Measurements from ENCODE around the gene CASK.

CASK gene

DNA sequence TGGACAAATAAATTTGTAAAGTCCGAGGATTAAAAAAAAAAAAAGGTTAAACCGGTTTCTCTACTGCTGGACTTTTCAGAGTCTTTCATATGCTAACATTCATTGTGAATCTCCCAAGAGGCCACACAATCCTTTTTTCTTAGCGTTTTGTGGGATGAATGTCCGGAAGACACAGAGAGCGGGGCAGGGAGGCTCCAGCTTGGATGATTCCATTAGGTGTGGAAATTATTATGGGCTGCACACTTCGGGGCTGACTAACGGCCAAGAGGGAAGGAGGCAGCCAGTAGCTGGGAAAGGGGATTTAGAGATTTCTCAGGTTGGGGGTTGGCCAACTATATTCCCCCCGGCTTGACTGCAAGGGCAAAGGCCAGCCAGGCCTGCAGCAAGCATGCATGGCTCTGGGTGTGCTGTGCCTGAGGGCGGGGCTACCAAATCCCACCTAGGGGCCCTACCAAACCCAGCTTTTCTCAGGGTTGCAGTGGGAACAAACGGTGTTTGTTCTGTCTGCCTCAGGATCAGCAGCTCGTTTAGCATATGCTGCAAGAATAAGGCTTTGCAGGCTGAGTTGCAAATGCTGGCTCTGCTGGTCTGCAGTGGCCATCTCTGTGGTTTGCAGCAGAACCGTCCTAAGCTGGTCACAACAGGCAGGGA, 447.6 kb downstream of the CASK start:
- Histone ChIP-seq H3K9me3 (ENCODE audit: low read length) (no peaks in the 10 kb centered on the region), H3K4me3 (ENCODE audit: low read length) (peak overlapping the region; percentile 9), H3K36me3 (ENCODE audit: insufficient read depth, low read length) (no peaks in the 10 kb centered on the region), H2AFZ (ENCODE audit: low read depth, low read length) (no peak overlapping the region), H3K4me1 (ENCODE audit: insufficient read depth, low read length) (peaks cover 37% of the 10 kb centered on the region), H3K27me3 (ENCODE audit: insufficient read depth, low read length) (no peaks in the 10 kb centered on the region)

DNA sequence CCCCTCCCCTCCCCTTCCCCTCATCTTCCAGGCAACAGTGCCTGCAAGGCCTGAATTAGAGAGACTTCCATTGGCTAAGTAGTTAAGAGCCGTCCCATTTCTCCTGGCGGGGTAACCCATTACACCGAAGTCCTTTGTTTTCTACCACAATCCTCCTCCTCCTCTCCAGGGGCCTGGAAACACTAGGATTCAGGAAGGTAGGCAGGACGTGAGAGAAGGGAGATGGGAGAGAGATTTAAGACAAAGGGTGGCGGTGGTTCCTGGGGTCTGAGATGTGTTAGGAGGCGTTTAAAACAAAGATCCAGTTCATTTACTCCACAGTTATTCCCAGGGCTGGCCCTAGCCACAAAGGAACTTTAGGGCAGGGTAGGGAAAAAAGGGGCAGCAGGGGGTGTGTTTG, 448.2 kb downstream of the CASK start:
- H3K27me3 ChIP-seq (ENCODE audit: insufficient read depth, low read length): no peaks in the 10 kb centered on the region
- no peak overlapping the region for H2AFZ ChIP-seq (ENCODE audit: low read depth, low read length)
- H3K4me3 ChIP-seq (ENCODE audit: low read length): peak overlapping the region; percentile 9
- H3K9me3 ChIP-seq (ENCODE audit: low read length): no peaks in the 10 kb centered on the region
- peaks cover 37% of the 10 kb centered on the region for H3K4me1 ChIP-seq (ENCODE audit: insufficient read depth, low read length)
- H3K36me3 ChIP-seq (ENCODE audit: insufficient read depth, low read length): no peaks in the 10 kb centered on the region

DNA sequence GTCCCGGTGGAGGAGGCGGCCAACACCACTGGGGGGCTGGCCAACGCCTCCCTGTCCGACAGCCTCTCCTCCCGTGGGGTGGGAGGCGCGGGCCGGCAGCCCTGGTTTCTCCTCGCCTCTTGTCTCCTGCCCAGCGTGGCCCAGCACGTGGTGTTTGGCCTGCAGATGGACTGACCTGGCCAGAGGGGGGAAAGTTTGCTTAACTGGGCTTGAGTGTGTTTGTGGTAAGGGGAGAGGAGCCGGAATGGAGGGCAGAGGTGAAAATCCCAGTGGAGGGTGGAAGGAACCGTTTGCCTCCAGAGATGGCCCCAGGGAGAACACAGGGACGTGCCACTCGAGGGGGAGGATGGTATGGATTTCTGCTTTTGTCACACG, 448.6 kb downstream of the CASK start:
- Histone ChIP-seq H3K27me3 (ENCODE audit: insufficient read depth, low read length) (no peaks in the 10 kb centered on the region), H2AFZ (ENCODE audit: low read depth, low read length) (no peak overlapping the region), H3K4me1 (ENCODE audit: insufficient read depth, low read length) (peaks cover 37% of the 10 kb centered on the region), H3K36me3 (ENCODE audit: insufficient read depth, low read length) (no peaks in the 10 kb centered on the region), H3K4me3 (ENCODE audit: low read length) (no peak overlapping the region), H3K9me3 (ENCODE audit: low read length) (no peaks in the 10 kb centered on the region)

DNA sequence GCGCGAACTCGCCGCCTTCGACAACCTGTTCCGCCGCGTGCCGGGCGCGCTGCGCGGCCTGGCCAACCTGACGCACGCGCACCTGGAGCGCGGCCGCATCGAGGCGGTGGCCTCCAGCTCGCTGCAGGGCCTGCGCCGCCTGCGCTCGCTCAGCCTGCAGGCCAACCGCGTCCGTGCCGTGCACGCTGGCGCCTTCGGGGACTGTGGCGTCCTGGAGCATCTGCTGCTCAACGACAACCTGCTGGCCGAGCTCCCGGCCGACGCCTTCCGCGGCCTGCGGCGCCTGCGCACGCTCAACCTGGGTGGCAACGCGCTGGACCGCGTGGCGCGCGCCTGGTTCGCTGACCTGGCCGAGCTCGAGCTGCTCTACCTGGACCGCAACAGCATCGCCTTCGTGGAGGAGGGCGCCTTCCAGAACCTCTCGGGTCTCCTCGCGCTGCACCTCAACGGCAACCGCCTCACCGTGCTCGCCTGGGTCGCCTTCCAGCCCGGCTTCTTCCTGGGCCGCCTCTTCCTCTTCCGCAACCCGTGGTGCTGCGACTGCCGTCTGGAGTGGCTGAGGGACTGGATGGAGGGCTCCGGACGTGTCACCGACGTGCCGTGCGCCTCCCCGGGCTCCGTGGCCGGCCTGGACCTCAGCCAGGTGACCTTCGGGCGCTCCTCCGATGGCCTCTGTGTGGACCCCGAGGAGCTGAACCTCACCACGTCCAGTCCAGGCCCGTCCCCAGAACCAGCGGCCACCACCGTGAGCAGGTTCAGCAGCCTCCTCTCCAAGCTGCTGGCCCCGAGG, 449.2 kb downstream of the CASK start:
- Histone ChIP-seq H3K36me3 (ENCODE audit: insufficient read depth, low read length) (no peaks in the 10 kb centered on the region), H3K27me3 (ENCODE audit: insufficient read depth, low read length) (no peaks in the 10 kb centered on the region), H3K4me1 (ENCODE audit: insufficient read depth, low read length) (peaks cover 36% of the 10 kb centered on the region), H3K4me3 (ENCODE audit: low read length) (no peak overlapping the region), H3K9me3 (ENCODE audit: low read length) (no peaks in the 10 kb centered on the region), H2AFZ (ENCODE audit: low read depth, low read length) (no peak overlapping the region)

DNA sequence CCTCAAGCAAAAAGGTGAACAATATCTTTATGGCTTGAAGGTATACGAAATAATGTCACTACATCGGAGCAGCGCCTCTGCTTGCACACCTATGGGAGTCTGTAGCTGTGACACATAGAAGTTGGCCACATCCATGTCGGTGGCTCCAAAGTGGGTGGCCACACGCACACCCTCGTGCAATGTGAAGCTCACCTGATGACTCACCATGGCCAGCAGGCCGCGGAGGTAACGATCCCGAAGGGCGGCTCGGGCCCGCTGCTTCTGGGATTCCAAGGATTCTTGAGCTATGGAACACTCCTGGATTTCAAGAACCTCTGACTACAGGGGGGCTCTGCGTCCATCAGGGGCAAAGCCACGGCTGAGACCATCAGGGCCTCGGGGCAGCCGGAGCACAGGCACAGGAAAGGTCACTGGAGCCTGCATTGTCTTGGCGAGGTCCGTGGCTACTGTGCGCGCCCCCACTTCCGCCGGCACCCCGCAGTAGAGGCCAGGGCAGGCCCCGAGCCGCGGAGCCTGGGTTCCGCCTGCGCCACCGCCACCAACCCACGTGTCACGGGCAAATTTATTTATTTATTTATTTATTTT, 451.0 kb downstream of the CASK start:
- no peak overlapping the region for H3K4me3 ChIP-seq (ENCODE audit: low read length)
- H3K9me3 ChIP-seq (ENCODE audit: low read length): no peaks in the 10 kb centered on the region
- no peaks in the 10 kb centered on the region for H3K36me3 ChIP-seq (ENCODE audit: insufficient read depth, low read length)
- peaks cover 28% of the 10 kb centered on the region for H3K4me1 ChIP-seq (ENCODE audit: insufficient read depth, low read length)
- no peak overlapping the region for H2AFZ ChIP-seq (ENCODE audit: low read depth, low read length)
- H3K27me3 ChIP-seq (ENCODE audit: insufficient read depth, low read length): no peaks in the 10 kb centered on the region

DNA sequence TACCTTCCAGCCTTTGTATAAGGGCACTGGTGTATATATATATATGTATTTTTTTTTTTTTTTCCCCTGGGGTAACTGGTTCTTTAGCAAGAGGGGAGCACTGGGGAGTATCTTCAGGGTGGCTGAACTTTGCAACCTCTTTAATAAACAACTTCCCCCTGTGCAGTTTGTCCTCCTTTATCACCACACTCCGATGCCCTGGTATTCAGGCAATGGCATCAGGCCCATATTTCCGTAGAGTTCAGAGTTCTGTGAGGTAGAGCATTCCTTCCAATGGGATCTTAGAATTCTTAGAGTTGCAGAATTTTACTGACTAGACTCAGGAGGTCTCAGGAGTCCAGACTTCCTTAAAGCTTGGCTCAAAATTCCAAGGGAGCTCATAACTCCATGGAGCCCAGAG, 451.6 kb downstream of the CASK start:
- Histone ChIP-seq H3K4me3 (ENCODE audit: low read length) (no peak overlapping the region), H3K27me3 (ENCODE audit: insufficient read depth, low read length) (no peaks in the 10 kb centered on the region), H2AFZ (ENCODE audit: low read depth, low read length) (no peak overlapping the region), H3K36me3 (ENCODE audit: insufficient read depth, low read length) (no peaks in the 10 kb centered on the region), H3K9me3 (ENCODE audit: low read length) (no peaks in the 10 kb centered on the region), H3K4me1 (ENCODE audit: insufficient read depth, low read length) (peaks cover 23% of the 10 kb centered on the region)

DNA sequence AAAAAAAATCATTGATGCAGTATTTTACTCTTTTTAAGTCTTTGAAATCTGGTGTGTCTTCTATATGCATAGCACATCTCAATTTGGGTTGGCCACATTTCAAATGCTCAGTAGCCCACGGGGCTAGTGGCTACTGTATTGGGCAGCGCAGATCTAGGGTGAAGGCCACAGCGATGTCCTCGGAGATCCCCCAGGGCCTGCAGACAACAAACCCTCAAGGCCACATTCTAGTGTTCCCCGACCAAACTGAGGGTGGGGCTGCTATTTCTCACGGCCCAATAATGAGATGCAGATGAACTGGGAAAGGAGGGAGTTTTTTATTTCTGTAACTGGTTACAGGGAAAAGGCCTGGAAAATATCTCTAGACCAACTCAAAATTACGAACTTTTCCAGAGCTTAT, 452.6 kb downstream of the CASK start:
- no peaks in the 10 kb centered on the region for H3K36me3 ChIP-seq (ENCODE audit: insufficient read depth, low read length)

DNA sequence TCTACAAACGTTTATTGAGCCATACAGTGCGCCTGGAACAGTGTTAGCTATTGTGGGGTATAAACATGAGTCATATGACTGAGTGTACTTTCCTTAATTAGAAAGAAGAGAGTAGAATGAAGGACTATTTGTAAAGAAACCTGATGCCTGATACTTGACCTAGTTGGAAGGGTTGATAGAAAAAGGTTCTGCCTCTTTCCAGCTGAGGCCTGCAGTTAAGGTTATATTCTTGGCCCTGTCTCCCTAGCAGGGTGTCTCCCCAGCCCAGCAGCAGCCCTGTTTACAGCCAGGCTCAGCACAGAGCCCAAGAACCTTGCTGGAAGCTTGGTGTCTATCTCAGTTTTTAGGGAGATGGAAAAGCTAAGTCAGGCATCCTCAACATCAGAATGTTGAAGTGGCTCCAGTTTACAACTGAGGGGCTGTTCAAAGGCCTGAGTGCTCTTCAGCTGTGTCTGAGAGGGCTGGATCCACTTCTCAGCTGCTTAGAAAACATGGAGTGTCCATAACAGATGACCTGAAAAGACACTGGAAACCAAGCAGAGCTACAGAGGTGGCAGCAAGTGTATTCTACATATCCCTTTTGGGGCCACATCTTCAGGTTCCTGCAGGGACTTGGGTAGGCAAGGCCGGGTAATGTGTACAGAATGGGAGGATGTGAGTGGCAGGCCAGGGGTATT, 454.6 kb downstream of the CASK start:
- no peaks in the 10 kb centered on the region for H3K27me3 ChIP-seq (ENCODE audit: insufficient read depth, low read length)
- H3K9me3 ChIP-seq (ENCODE audit: low read length): no peaks in the 10 kb centered on the region
- H3K36me3 ChIP-seq (ENCODE audit: insufficient read depth, low read length): no peaks in the 10 kb centered on the region
- peaks cover 3% of the 10 kb centered on the region for H3K4me1 ChIP-seq (ENCODE audit: insufficient read depth, low read length)
- no peak overlapping the region for H2AFZ ChIP-seq (ENCODE audit: low read depth, low read length)
- H3K4me3 ChIP-seq (ENCODE audit: low read length): no peak overlapping the region

More for the DNA sequence above, 452.6 kb downstream of the CASK start:
- H3K9me3 ChIP-seq (ENCODE audit: low read length): no peaks in the 10 kb centered on the region
- no peak overlapping the region for H3K4me3 ChIP-seq (ENCODE audit: low read length)
- no peak overlapping the region for H2AFZ ChIP-seq (ENCODE audit: low read depth, low read length)
- no peaks in the 10 kb centered on the region for H3K27me3 ChIP-seq (ENCODE audit: insufficient read depth, low read length)
- peaks cover 17% of the 10 kb centered on the region for H3K4me1 ChIP-seq (ENCODE audit: insufficient read depth, low read length)

Data from neuron (in vitro differentiated cells).